NCI-H1436 treated with DMSO at 0.1 percent for 48 hours (cell line): Measurements from ENCODE around the gene ZNG1C.
"Not testable (repeated sequence)": the region's sequence is repeated elsewhere in the genome, so short reads cannot be mapped to it uniquely, and the experiment has no call there.

Source experiments
- DNase-seq: peaks from one replicate; lab custom pipeline; 2025; lab: John Stamatoyannopoulos, UW

The ZNG1C gene

GRCh38 chr9:68241683-68242082 lies at the start of gene ZNG1C:
TSS of gene ZNG1C (plus strand) at chr9:68241983. CDS start at chr9:68242032, 49 bp downstream.
- DNase-seq: not testable (repeated sequence)

DNA sequence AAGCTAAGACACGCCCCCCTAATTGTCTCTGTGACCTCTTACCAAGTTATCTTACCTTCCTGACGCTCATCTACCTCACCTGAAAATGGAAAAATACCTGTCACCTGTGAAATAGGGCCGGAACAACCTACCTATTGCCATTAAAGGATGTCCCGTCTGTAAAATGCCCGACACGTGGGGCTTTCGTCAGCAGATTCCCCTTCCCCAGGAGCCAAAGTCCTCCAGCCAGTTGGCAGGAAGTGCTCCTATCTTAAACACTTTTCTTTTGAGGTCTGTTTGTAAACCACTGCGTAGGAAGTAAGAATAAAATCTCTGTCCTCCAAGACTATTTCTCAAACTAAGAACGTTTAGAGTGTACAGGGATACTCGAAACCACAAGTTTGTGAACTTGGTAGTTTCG lies 654 bp downstream of the ZNG1C start:
- not testable (repeated sequence) for DNase-seq

- not testable (repeated sequence) for DNase-seq
Measured at GRCh38 chr9:68281041-68281440, 39.3 kb downstream of the ZNG1C start.

DNA sequence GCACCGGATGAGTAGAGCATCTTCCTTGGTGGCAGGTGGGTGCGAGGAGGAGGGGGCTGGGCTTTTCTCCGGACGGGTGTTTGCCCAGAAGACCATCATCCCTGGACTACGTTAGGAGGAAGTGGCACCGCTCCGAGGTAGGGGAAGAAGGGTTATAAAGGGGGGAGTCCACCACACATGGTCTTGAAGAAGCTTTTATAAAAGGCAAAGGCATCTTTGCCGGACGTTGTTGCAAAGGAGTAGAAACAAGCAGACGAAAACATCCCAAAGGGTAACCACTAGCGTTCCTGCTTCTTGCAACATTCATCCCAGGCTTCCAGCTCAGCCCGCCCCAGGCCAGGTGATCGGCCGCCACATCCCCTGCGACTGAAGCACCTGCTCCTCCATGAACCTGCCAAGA lies 60.8 kb downstream of the ZNG1C start, which contains the start of gene FOXD4L3:
TSS of gene FOXD4L3 (plus strand) at position 301 of the 400 bp plus-strand sequence. CDS start at position 386, 85 bp downstream.
- DNase-seq: not testable (repeated sequence)

DNA sequence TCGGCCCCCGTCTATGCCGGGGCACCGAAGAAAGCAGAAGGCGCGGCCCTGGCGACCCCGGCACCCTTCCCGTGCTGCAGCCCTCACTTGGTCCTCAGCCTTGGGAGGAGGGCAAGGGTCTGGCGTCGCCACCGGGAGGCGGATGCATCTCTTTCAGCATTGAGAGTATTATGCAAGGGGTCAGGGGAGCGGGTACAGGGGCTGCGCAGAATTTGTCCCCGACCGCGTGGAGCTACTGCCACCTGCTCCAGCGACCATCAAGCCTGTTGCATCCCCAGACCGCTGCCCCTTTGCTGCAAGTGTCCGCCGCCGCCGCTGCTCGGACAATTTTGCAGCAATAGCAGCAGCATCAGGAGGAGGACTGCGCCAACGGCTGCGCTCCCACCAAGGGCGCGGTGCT lies 62.0 kb downstream of the ZNG1C start:
- DNase-seq: not testable (repeated sequence)

GRCh38 chr9:68304212-68304611 lies 62.4 kb downstream of the ZNG1C start:
- DNase-seq: not testable (repeated sequence)

DNA sequence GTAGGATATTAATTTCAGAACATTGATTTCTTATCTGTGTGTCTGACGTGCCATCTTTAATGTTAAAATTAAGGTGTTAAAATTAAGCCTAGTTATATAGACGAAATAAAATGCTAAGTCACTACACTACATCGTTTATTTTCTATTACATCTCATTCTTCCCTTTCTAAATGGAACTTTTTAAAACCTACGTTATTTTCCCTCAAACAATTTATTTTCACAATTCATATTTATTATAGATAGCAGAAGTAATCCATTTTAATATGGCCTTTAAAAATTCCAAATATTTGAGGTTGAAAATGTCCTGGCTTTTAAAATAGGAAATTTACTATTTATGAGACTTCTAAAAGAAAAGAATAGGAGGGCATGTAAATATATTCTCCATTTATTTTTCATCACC lies 63.0 kb downstream of the ZNG1C start:
- DNase-seq: not testable (repeated sequence)

- not testable (repeated sequence) for DNase-seq
Measured at GRCh38 chr9:68305680-68306285, 64.0 kb downstream of the ZNG1C start.

- DNase-seq: not testable (repeated sequence)
Measured at GRCh38 chr9:68306391-68306964, 64.7 kb downstream of the ZNG1C start.

- DNase-seq: not testable (repeated sequence)
Measured at GRCh38 chr9:68307127-68307526, 65.3 kb downstream of the ZNG1C start.

DNA sequence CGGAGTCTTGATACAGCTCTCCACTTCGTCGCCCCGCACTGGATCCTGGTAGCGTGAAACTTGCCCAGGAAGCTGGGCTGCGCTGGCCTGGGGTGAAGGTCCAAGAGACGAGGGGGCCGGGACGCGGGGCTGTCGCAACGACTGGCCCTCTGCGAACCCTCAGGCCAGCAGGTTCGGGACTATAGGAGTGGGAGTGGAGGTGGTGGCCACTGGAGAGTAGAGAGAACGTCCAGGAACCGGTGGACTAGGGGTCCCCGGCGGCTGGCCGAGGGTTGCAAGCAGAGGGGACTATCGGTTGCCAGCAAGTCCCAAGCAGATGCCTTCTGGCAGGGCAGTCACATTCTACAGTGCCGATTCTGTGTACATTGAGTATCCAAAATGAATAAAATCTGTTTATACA lies 65.9 kb downstream of the ZNG1C start:
- DNase-seq: not testable (repeated sequence)

DNA sequence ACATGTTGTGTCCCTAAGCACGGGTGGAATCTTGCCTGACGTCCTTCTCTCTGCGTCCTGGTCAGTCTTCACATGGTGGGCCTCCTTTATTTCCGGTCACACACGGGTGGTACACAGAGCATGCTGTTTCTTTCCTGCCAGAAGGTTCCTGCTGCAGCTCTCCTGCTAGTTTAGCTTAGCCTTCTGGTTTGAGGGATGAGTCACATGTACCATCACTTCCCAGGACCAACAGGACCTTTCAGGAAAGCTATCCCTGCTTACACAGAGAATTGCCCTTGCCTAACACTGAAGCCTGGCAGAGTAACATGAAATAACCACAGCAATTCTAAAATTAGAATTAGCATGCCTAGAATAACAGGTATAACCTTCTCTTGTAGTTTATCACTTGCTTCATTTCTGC lies 69.4 kb downstream of the ZNG1C start:
- DNase-seq: not testable (repeated sequence)

DNA sequence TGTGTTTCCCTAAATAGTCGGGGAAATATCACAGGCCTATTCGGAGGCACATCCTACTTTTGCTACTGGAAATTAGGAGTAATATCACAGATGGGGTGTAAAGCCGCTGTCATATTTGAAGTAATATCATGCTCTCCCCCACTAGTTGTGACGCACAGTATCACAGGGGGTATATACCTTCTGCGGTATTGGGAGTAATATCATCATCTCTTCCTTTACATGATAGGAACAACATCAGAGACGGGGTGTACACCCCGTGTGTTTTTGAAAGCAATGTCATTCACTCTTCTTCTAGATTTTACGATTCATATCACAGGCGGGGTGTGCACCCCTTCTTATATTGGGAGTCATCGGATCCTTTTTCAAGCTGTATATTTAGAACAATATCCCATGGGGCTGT lies 76.4 kb downstream of the ZNG1C start:
- DNase-seq: not testable (repeated sequence)

DNA sequence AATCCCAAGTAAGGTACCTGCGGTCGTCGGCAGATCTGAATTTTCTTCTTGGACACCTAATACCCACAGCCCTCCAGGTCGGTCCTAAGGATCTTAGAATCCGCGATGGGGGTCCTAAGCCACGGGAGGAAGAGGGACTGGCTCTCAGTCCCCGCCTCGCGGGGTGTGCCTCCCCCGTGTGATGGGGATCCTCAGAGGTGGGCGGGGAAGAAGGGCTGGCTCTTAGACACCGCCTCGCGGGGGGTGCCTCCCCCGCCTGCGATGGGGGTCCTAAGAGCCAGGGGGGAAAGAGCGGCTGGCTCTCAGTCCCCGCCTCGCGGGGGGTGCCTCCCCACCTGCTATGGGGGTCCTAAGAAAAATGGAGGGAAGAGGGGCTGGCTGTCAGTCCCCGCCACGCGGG lies 82.0 kb downstream of the ZNG1C start:
- DNase-seq: not testable (repeated sequence)

GRCh38 chr9:68324518-68324917 lies 82.7 kb downstream of the ZNG1C start:
- DNase-seq: not testable (repeated sequence)

DNA sequence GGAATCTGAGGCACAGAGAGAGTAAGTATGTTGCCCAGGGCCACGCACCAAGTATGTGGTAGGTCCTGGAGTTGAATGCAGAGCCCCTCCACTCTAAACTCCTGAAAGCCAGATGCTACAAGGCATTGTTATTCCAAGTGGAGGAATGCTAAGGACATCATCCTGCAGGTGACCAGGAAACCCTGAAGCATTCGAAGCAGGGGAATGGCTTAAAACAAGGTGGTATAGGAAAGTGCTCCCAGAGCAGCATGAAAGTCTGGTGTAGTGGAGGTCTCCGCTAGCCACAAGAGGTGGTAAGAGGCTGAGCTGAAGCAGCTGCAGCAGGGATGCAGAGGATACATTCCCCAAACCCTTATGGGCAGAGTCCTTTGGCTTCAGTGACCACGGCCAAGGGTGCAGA lies 87.3 kb downstream of the ZNG1C start:
- DNase-seq: not testable (repeated sequence)

GRCh38 chr9:68330531-68331173 lies 88.9 kb downstream of the ZNG1C start:
- DNase-seq: not testable (repeated sequence)

GRCh38 chr9:68332122-68332521 lies 90.3 kb downstream of the ZNG1C start:
- DNase-seq: not testable (repeated sequence)

DNA sequence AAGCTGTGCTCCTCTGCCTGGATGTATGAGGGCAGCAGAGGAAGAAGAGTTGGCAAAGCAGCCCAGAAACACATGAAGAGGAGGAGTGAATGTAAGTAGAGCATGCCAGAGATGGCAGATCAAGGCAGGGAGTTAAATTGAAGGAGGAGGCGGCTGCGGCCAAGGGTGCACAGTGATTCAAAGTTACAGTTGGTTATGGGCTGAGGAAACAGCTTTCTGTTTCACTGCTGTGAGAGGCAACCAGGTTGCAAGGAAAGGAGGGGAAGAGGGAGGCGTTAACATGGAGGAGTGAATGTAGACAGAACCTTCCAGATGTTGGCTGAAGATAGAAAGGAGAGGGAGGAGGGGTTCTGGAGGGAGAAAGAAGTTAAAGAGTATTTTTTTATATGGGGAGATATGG lies 94.2 kb downstream of the ZNG1C start:
- DNase-seq: not testable (repeated sequence)

DNA sequence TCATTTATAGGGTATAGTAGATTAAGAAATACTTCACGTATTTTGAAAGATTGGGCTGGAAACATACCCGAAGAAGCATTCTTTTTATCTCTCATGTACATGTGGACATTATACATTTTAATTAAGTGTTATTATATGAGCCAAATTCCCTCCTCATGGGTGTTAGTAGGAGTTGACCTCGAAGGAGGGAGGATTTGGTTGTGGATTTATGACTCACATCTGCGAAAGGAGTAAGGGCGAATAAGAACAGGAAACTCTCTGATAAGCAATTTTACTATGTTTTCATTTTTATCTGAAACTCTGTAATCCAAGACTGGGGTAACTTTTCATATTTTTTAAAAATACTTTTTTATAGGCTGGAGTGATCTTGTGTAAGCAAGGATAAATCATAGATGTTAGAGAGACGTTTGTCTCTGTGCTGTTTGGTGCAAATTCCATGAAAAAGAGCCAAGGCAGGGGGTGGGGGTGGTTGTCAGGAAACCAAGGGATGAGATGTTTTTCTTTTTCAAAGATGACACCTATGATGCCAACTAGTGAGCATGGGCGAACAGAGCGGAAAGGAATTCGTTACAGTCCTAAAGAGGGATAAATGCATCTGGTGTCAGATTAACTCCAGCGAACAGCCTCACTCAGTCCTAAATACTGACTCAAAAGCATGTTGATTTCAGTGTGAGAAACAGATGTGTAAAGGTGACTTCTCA lies 95.0 kb downstream of the ZNG1C start:
- not testable (repeated sequence) for DNase-seq

GRCh38 chr9:68338000-68338399 lies 96.2 kb downstream of the ZNG1C start:
- not testable (repeated sequence) for DNase-seq

DNA sequence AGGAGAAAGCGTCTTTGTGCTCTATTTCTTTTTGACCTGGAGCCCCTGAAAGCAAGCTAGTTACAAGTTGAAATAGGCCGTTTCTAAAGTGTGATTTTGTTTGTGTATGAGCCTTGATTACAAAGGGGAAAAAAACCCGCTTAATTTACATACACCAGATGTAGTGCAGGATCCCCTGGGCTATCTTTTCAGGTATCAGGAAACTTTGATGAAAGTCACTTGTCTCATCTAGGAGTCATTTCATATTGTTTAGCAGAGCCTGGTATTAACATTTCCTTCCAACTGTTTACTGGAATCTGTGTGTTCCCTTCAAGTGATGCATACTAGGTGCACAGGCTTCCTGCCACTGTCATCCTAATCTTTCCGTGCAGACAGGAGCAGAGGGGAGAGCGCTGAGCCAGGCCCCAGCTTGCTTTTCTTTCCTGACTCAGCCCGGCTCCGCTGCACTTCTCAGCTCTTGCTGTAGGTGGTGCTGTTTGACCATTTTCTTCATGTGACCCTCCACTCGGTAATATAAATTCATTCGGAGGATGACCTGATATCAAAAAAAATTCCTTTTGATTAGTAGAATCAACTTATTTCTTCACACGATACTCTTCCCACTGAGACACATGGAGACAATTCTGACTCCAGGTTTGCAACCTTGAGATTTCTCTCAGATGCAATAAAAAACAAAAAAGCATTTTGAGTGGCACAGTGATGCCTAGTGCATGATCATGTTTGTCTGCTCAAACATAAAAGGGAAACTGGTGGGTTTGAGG lies 100.7 kb downstream of the ZNG1C start:
- not testable (repeated sequence) for DNase-seq
